Transverse colon (tissue), 4 donors: ENCODE measurements around the gene RFPL2. TPM values are rescaled to one million over a fixed set of nuclear protein-coding genes. Genes with fewer than 3 reads are reported as not detected.
"Not testable (repeated sequence)": the region's sequence is repeated elsewhere in the genome, so short reads cannot be mapped to it uniquely, and the experiment has no call there.

Experiments
- DNase-seq: peaks from one replicate; pipeline ENCODE4 v3.0.0-alpha.2; 2019
- H3K27ac ChIP-seq, 4 donors: fragments of 200-600 bp; sonication (generic); 2 replicates each; pipeline ENCODE4 v1.5.1; 2016 to 2018; ENCODE audit warnings: inconsistent platforms in 4 of 4
- H3K27me3 ChIP-seq: fragments of 200-600 bp; sonication (generic); 2 replicates; pipeline ENCODE4 v1.5.1; 2017; ENCODE audit warnings: inconsistent platforms
- H3K36me3 ChIP-seq, 4 donors: fragments of 200-600 bp; sonication (generic); 2 replicates each; pipeline ENCODE4 v1.5.1; 2017 to 2019; ENCODE audit warnings: inconsistent platforms in 4 of 4
- H3K4me1 ChIP-seq, 4 donors: fragments of 200-600 bp; sonication (generic); 2 replicates each; pipeline ENCODE4 v1.5.1; 2017 to 2020; ENCODE audit warnings: inconsistent platforms in 4 of 4
- H3K4me3 ChIP-seq, 4 donors: fragments of 200-600 bp; sonication (generic); 1 replicate in 1 of 4; 2 replicates in 3 of 4; pipeline versions ENCODE4 v1.5.1 to v1.6.1; 2017 to 2019; ENCODE audit warnings: inconsistent platforms in 4 of 4
- H3K9me3 ChIP-seq, 2 donors: fragments of 200-600 bp; sonication (generic); 2 replicates each; pipeline ENCODE4 v1.5.1; 2017 to 2019; ENCODE audit warnings: inconsistent platforms in 2 of 2
- CTCF ChIP-seq, 5 experiments: fragments of 200-600 bp in 3 of 5; fragments of 450-650 bp in 2 of 5; sonication (generic) in 3 of 5; IDR thresholded peaks; 1 replicate in 2 of 5; 2 replicates in 3 of 5; pipeline ENCODE4 v1.5.1; 2016 to 2017; ENCODE audit warnings: antibody characterized with exemption in 5 of 5, inconsistent platforms in 3 of 5, mild to moderate bottlenecking in 2 of 5, moderate library complexity in 1 of 5
- EP300 ChIP-seq: sonication (generic); formaldehyde crosslinking; IDR thresholded peaks from one replicate; pipeline ENCODE4 v1.6.1; 2017; ENCODE audit warnings: antibody characterized with exemption, low read depth
- POLR2A ChIP-seq: fragments of 450-650 bp; IDR thresholded peaks from one replicate; pipeline ENCODE4 v1.6.1; 2016; ENCODE audit warnings: antibody characterized with exemption, mild to moderate bottlenecking, moderate library complexity
- POLR2AphosphoS5 ChIP-seq, 3 donors: sonication (generic); formaldehyde crosslinking; IDR thresholded peaks; one replicate each; pipeline ENCODE4 v1.6.1; 2016; ENCODE audit warnings: antibody characterized with exemption in 3 of 3
- WGBS, 2 donors: methylation state at CpG; one replicate each; pipeline ENCODE4 v1.1.5; 2018; ENCODE audit warnings: low coverage in 1 of 2; 5-methylcytosine and 5-hydroxymethylcytosine counted together
- in situ Hi-C, 4 donors: fragments of 200-750 bp; cut with MboI; loops; one replicate each; pipeline versions ENCODE4 v1.15.0 to v1.15.1; 2017; ENCODE audit warnings: low sequenced_read_pairs in 3 of 4, low pct_ligation_motif_present in 1 of 4, low pct_unique_long_range_greater_than_20kb in 1 of 4
- intact Hi-C: fragments of 100-400 bp; cut with DNase I; formaldehyde crosslinking; loops from one replicate; pipeline ENCODE4 v1.15.1; 2023; ENCODE audit warnings: low total_unique reads
- total RNA-seq, 4 donors: library from RNA; depleted of rRNA; stranded (reverse); fragments of >200 nt; gene quantifications; one replicate each; pipeline ENCODE4 v1.1.0, GENCODE V29; 2016

Gene RFPL2
- total RNA-seq, 4 donors from 2014 or later = not detected

DNA sequence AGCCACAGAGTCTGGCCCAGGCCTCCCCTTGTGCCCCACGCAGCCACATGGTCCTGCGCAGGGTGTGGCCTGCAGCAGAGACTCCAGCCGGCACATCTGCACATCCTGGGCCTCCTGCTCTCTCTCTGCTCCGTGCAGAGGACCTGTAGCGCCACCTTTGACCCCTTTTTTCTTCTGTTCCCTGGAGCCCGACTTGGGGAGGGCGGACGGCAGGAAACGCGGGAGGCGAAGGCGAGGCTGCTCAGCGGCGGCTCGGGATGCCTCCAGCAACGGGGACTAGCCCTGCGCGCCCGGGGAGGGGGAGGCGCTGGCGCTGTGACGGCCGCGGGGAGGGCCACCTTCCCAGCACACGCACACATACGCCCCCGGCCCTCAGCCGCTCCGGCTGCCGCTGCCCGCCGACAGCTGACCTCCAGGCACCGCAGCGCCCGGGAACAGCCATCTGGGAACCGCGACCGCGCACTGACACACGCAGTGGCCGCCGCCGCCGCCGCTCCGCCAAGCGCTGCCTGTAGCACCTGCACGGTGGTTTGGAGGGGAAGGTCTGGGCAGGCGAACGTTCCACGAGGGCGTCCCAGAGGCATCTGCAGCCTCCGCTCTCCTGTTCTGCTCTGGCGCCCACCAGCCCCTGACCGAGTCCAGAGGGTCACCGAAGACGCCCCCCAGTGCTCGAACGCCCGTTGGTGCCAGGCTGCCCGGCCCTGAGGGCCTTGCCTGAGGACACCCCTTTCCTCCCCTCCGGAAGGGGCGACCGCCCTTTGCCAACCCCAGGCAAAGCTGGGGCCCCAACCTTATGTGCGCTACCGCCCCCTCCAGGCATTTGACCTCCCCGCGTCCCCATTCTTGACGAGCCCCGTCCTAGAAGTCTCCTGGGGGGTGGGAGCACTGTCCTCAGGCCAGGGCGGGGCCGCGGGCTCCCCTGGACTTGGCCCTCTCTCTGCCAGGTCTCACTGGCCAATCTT is 28.9 kb downstream of the RFPL2 start:
- H3K4me3 ChIP-seq = peak overlapping the region in 1 of 4 donors; percentile 3
- peaks cover 57% of the 10 kb centered on the region for H3K27me3 ChIP-seq
- in situ Hi-C loops = no loop called here

GRCh38 chr22:32175115-32175514 is 29.8 kb downstream of the RFPL2 start:
- WGBS, 2 donors = 70 to 76% methylated on average over 2 to 11 of the region's 11 CpGs
- peaks cover 48% of the 10 kb centered on the region for H3K27me3 ChIP-seq
- in situ Hi-C loops = no loop called here
- no peak overlapping the region for H3K4me3 ChIP-seq
- H3K36me3 ChIP-seq = no peaks in the 10 kb centered on the region
- intact Hi-C loops = no loop called here
- no peak overlapping the region for H3K27ac ChIP-seq
- no peak for DNase-seq
- H3K9me3 ChIP-seq = no peaks in the 10 kb centered on the region
- no peak for TF ChIP-seq POLR2AphosphoS5 (IDR thresholded peaks at IDR 0.05)
- no peak for TF ChIP-seq POLR2A
- TF ChIP-seq EP300 = no peak
- TF ChIP-seq CTCF (IDR thresholded peaks at IDR 0.05) = no peak
- H3K4me1 ChIP-seq = peaks cover 0 to 6% (median 2%) of the 10 kb centered on the region in 4 donors

More for the DNA sequence above, 28.9 kb downstream of the RFPL2 start:
- Histone ChIP-seq H3K27ac (no peak overlapping the region), H3K4me1 (peaks cover 0 to 6% (median 2%) of the 10 kb centered on the region in 4 donors), H3K9me3 (no peaks in the 10 kb centered on the region), H3K36me3 (no peaks in the 10 kb centered on the region)
- 12% methylated on average over 30 of the region's 73 CpGs; no CpG with 5 or more reads in 1 of the 2 donors for WGBS, 2 donors
- intact Hi-C loops = no loop called here
- DNase-seq = no peak
- no peak for TF ChIP-seq POLR2AphosphoS5 (IDR thresholded peaks at IDR 0.05)
- TF ChIP-seq CTCF (IDR thresholded peaks at IDR 0.05) = no peak
- no peak for TF ChIP-seq POLR2A
- no peak for TF ChIP-seq EP300

GRCh38 chr22:32165681-32166080 is 39.2 kb downstream of the RFPL2 start:
- H3K4me1 ChIP-seq = no peaks in the 10 kb centered on the region
- DNase-seq = no peak
- H3K36me3 ChIP-seq = no peaks in the 10 kb centered on the region
- WGBS, 2 donors = 21 to 53% methylated on average over 6 of the region's 6 CpGs
- in situ Hi-C loops = no loop called here
- TF ChIP-seq POLR2AphosphoS5 (IDR thresholded peaks at IDR 0.05) (no peak), EP300 (no peak), POLR2A (no peak), CTCF (IDR thresholded peaks at IDR 0.05) (no peak)
- H3K27ac ChIP-seq = no peak overlapping the region
- intact Hi-C loops = no loop called here
- peaks cover 12% of the 10 kb centered on the region for H3K27me3 ChIP-seq
- no peak overlapping the region for H3K4me3 ChIP-seq
- H3K9me3 ChIP-seq = no peaks in the 10 kb centered on the region

DNA sequence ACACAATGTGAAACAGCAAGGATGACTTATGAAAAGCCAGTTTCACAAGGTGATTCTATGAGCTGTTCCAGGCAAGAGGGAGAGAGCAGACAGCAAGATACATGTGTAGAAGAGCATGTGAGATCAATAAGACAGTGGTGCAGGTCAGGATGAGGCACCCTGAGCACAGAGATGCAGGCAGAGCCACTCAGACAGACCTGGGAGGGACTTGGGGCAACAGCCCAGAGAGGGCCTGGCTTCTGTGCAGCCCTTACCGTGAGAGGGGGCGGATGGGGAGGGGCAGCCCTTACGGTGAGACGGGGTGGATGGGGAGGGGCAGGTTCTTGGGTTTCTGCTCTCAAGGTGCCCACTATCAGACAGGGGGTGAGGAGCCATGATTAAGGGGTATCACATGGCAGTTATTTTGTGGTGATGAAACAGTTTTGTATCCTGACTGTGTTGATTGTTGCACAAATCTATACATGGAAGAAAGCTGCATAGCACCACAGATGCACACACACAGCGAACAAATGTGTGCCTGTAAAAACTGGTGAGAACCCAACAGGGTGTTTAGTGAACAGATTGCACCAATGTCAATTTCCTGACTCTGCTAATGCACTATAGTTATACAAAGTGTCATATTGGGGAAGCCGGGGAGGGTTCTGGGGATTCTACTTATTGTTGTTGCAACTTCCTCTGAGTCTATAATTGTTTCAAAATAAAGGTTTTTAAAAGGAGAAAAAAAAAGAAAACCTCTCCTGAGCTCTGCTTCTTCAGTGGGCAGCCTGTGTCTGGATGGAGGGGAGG is 40.6 kb downstream of the RFPL2 start:
- Histone ChIP-seq H3K4me1 (no peaks in the 10 kb centered on the region), H3K27me3 (peaks cover 12% of the 10 kb centered on the region), H3K9me3 (no peaks in the 10 kb centered on the region), H3K27ac (no peak overlapping the region), H3K4me3 (no peak overlapping the region), H3K36me3 (no peaks in the 10 kb centered on the region)
- TF ChIP-seq CTCF (IDR thresholded peaks at IDR 0.05) = no peak
- TF ChIP-seq EP300 = no peak
- TF ChIP-seq POLR2A = no peak
- no peak for TF ChIP-seq POLR2AphosphoS5 (IDR thresholded peaks at IDR 0.05)
- intact Hi-C loops (no loop called here), in situ Hi-C loops (no loop called here)
- WGBS, 2 donors = 52 to 75% methylated on average over 1 to 6 of the region's 6 CpGs
- no peak for DNase-seq

DNA sequence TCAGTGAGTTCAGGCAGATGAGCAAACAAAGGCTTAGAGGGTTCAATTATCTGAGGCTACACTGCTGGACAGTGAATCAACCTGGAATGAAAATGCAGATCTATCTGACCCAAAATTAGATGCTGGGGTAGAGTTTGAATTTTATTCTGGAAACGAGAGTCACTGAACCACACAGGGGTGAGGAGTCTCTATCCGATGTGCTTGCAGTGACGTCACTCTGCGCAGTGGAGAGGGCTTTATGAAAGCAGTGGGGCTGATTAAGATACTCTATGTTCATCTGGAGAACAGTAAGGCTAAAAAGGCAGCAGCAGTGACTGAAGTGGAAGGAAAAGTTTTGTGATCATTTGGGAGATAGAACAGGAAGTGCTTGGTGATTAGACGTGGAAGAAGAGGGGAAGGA is 44.5 kb downstream of the RFPL2 start:
- H3K4me1 ChIP-seq, H3K9me3 ChIP-seq, intact Hi-C loops, H3K27ac ChIP-seq, H3K36me3 ChIP-seq, H3K4me3 ChIP-seq, in situ Hi-C loops, DNase-seq: not testable (repeated sequence)
- H3K27me3 ChIP-seq = peaks cover 18% of the 10 kb centered on the region
- WGBS, 2 donors = 75% methylated on average over 5 of the region's 5 CpGs; no CpG with 5 or more reads in 1 of the 2 donors
